HepG2 (cell line): ENCODE results near the gene COL9A2. TPM values are rescaled to one million over a fixed set of nuclear protein-coding genes. Genes with fewer than 3 reads are reported as not detected.

Source experiments
- ATAC-seq: fragments of 200-7000 bp; cut with Tn5 transposase; 3 replicates; pipeline ENCODE4 v1.9.1; 2020; ENCODE audit warnings: mild to moderate bottlenecking, moderate library complexity
- BruUV-seq: library from RNA; stranded (reverse); fragments of 400-500 nt; replicated peaks from 2 replicates; lab custom pipeline; 2021; lab: Mats Ljungman, UMichigan
- CTCF ChIA-PET: fragments of 300-600 bp; formaldehyde crosslinking; extraction: SDS; loops from one replicate; lab custom pipeline; 2021; ENCODE audit warnings: low total read pairs, inconsistent platforms, low intra/inter-chr PET ratio; lab: Yijun Ruan, JAX
- POLR2A ChIA-PET: fragments of 350-600 bp; sonication (Branson Sonifier 250); formaldehyde crosslinking; loops from one replicate; lab custom pipeline; 2020; ENCODE audit warnings: antibody characterized with exemption, inconsistent platforms; lab: Yijun Ruan, JAX
- DNase-seq: peaks from one replicate; pipeline ENCODE4 v3.0.0-alpha.2; 2015; ENCODE audit warnings: low spot score
- FAIRE-seq: peaks from 3 replicates; lab custom pipeline; 2011; peaks lifted over from hg19 to GRCh38; lab: Jason Lieb, UNC
- H2AFZ ChIP-seq: one replicate; pipeline ENCODE4 v1.6.1; 2011; ENCODE audit warnings: low read length, inconsistent platforms
- H3K27ac ChIP-seq: fragments of 300-600 bp; 3 replicates; pipeline ENCODE4 v1.8.0; 2011; ENCODE audit warnings: mixed run types, mild to moderate bottlenecking, mixed read lengths, low read length, inconsistent platforms; ENCODE audit not compliant: insufficient read depth; ENCODE audit errors: extremely low read length
- H3K27me3 ChIP-seq, 2 experiments: fragments of 200-600 bp in 1 of 2; 2 replicates in 1 of 2; 3 replicates in 1 of 2; pipeline versions ENCODE4 v1.6.0 to v1.8.0; 2011; ENCODE audit warnings: low read length in 2 of 2, mild to moderate bottlenecking in 2 of 2, moderate library complexity in 2 of 2, inconsistent platforms in 1 of 2; ENCODE audit not compliant: insufficient read depth in 2 of 2, control insufficient read depth in 1 of 2
- H3K36me3 ChIP-seq, 2 experiments: fragments of 200-600 bp in 1 of 2; replicated peaks in 1 of 2; 2 replicates in 1 of 2; 3 replicates in 1 of 2; pipeline versions ENCODE4 v1.5.1 to v1.8.0; 2011; ENCODE audit warnings: low read length in 2 of 2, inconsistent platforms in 1 of 2; ENCODE audit not compliant: insufficient read depth in 2 of 2, control insufficient read depth in 1 of 2
- H3K4me1 ChIP-seq: 2 replicates; pipeline ENCODE4 v1.5.1; 2012; ENCODE audit warnings: low read length, inconsistent platforms; ENCODE audit not compliant: insufficient read depth
- H3K4me2 ChIP-seq: 2 replicates; pipeline ENCODE4 v1.6.0; 2011; ENCODE audit warnings: low read depth, low read length, inconsistent platforms
- H3K4me3 ChIP-seq, 3 experiments: fragments of 200-600 bp in 1 of 3; sonication (generic), shearing (Covaris generic) in 1 of 3; replicated peaks in 1 of 3; 2 replicates each; pipeline ENCODE4 v1.5.1; 2011 to 2016; ENCODE audit warnings: low read length in 3 of 3, inconsistent platforms in 2 of 3, low read depth in 2 of 3, mild to moderate bottlenecking in 2 of 3, control low read depth in 1 of 3, mixed read lengths in 1 of 3; ENCODE audit not compliant: insufficient read depth in 1 of 3
- H3K79me2 ChIP-seq: one replicate; pipeline ENCODE4 v1.6.1; 2011; ENCODE audit warnings: low read length, inconsistent platforms; ENCODE audit not compliant: insufficient read depth
- H3K9ac ChIP-seq: 2 replicates; pipeline ENCODE4 v1.6.0; 2011; ENCODE audit warnings: mild to moderate bottlenecking, low read depth, low read length, inconsistent platforms; ENCODE audit not compliant: insufficient read depth
- H3K9me3 ChIP-seq: 2 replicates; pipeline ENCODE4 v1.5.1; 2012; ENCODE audit warnings: mild to moderate bottlenecking, low read length
- H4K20me1 ChIP-seq: 2 replicates; pipeline ENCODE4 v1.6.0; 2011; ENCODE audit warnings: inconsistent platforms, mild to moderate bottlenecking, low read length, moderate library complexity; ENCODE audit not compliant: insufficient read depth
- SRY ChIP-seq: sonication (generic); formaldehyde crosslinking; IDR thresholded peaks from 2 replicates; pipeline ENCODE4 v1.8.0; 2022; ENCODE audit warnings: mild to moderate bottlenecking, missing genetic modification reagents
- ZKSCAN1 ChIP-seq: fragments of 150-350 bp; IDR thresholded peaks from 2 replicates; pipeline ENCODE4 v1.6.1; 2014; ENCODE audit warnings: low read length
- ZNF839 ChIP-seq: sonication (generic); formaldehyde crosslinking; IDR thresholded peaks from 2 replicates; pipeline ENCODE4 v1.4.0; 2020; ENCODE audit warnings: missing genetic modification reagents, mild to moderate bottlenecking, borderline replicate concordance
- WGBS: methylation state at CpG from one replicate; pipeline ENCODE4 v1.1.6; 2017; ENCODE audit warnings: low lambda C conversion rate; 5-methylcytosine and 5-hydroxymethylcytosine counted together
- in situ Hi-C: cut with HindIII; loops from 2 replicates; pipeline ENCODE4 v1.10.0; 2017; ENCODE audit warnings: low pct_unique_long_range_greater_than_20kb; ENCODE audit not compliant: extremely low pct_ligation_motif_present
- intact Hi-C: fragments of 100-400 bp; cut with micrococcal nuclease; formaldehyde crosslinking; loops from one replicate; pipeline ENCODE4 v1.10.0; 2022; ENCODE audit not compliant: unreplicated experiment
- polyA plus RNA-seq, 8 experiments: library from polyadenylated mRNA; depleted of rRNA in 3 of 8; stranded (reverse) in 7 of 8; unstranded in 1 of 8; fragments of >200 nt; fragmentation: Illumina TruSeq in 4 of 8; extraction: Trizol in 4 of 8; gene quantifications; 2 replicates each; pipeline versions ENCODE4 v1.2.1 to v1.2.3, GENCODE V29; 2011 to 2016; ENCODE audit warnings: low read depth in 4 of 8, missing spikeins in 1 of 8, mixed read lengths in 1 of 8; ENCODE audit not compliant: insufficient read depth in 1 of 8
- total RNA-seq, 5 experiments: library from RNA; depleted of rRNA; stranded (reverse); fragments of >200 nt; fragmentation: Illumina TruSeq; extraction: Trizol; gene quantifications; 2 replicates each; pipeline ENCODE4 v1.2.3, GENCODE V29; 2016; ENCODE audit warnings: low read depth in 1 of 5
- TF ChIP-seq, protein P1 (sequence below): sonication (generic); formaldehyde crosslinking; IDR thresholded peaks from 2 replicates; pipeline ENCODE4 v1.8.0; 2022; ENCODE audit warnings: missing genetic modification reagents, mild to moderate bottlenecking, borderline replicate concordance

COL9A2 gene
- total and polyA plus RNA-seq, 2 of the 13 experiments (the other 11 are each of a cell fraction or from before 2014, with no cell fraction given) = 20.2 to 26.9 TPM

- TF ChIP-seq, protein P1, sequence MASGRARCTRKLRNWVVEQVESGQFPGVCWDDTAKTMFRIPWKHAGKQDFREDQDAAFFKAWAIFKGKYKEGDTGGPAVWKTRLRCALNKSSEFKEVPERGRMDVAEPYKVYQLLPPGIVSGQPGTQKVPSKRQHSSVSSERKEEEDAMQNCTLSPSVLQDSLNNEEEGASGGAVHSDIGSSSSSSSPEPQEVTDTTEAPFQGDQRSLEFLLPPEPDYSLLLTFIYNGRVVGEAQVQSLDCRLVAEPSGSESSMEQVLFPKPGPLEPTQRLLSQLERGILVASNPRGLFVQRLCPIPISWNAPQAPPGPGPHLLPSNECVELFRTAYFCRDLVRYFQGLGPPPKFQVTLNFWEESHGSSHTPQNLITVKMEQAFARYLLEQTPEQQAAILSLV (CRISPR knock-in tag) = no peak
- TF ChIP-seq ZNF839 = no peak
Observed at GRCh38 chr1:40318970-40319621, 2.0 kb upstream of the COL9A2 start (continued).

DNA sequence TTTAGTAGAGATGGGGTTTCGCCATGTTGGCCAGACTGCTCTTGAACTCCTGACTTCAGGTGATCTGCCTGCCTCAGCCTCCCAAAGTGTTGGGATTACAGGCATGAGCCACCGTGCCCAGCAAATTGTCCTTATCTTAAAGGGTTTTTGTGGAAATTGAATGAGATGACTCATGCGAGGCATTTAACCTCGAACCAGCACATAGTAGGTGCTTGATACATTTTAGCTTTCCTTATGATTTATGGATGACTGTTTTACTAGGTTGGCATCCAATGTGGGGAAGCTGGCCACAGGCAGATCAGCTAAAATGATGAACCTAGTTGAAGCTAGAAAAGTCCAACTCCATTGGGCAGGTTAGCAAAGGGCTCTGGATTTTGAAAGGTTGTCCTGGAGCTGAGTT is 1.4 kb upstream of the COL9A2 start:
- DNase-seq = no peak
- in situ Hi-C loops (no loop called here), intact Hi-C loops (loop anchor here (10.0 kb wide), 1 partner anchor 64 kb away; the partner anchor contains the start of gene ZMPSTE24)
- Histone ChIP-seq H3K27me3 (peaks cover 0 to 11% of the 10 kb centered on the region in 2 experiments; a peak in 1 of 5 replicates), H3K79me2 (no peaks in the 10 kb centered on the region), H4K20me1 (no peaks in the 10 kb centered on the region), H3K4me2 (no peak overlapping the region), H3K27ac (no peak overlapping the region), H3K4me1 (peaks cover 33% of the 10 kb centered on the region), H3K9ac (no peak overlapping the region), H2AFZ (no peak overlapping the region), H3K36me3 (no peaks in the 10 kb centered on the region), H3K4me3 (no peak overlapping the region), H3K9me3 (no peaks in the 10 kb centered on the region)
- no peak for FAIRE-seq
- BruUV-seq = no TSS peak
- ChIA-PET POLR2A (interaction anchor here (1.2 kb wide), 1 partner anchor 20 kb away, joined by 4 read pairs; no protein-coding TSS in a partner anchor), CTCF (no interaction called here)
- no peak for ATAC-seq
- TF ChIP-seq ZKSCAN1 (0 out of 2 replicates have a peak, but pooled peaks have one; percentile 78), SRY (CRISPR knock-in tag) (no peak)
- WGBS = 56% methylated on average over 4 of the region's 4 CpGs
